A549 (cell line): ENCODE data around the gene SLC26A6.

Source experiments
- CHD4 ChIP-seq: fragments of 200-600 bp; sonication (generic); IDR thresholded peaks from 2 replicates; pipeline ENCODE4 v1.6.1; 2016; ENCODE audit warnings: antibody characterized with exemption, mild to moderate bottlenecking, borderline replicate concordance
- JUN ChIP-seq, 2 experiments: fragments of >200 bp; sonication (Bioruptor Twin); formaldehyde crosslinking; IDR thresholded peaks; 2 replicates in 1 of 2; 3 replicates in 1 of 2; pipeline ENCODE4 v1.6.1; 2016 to 2017
- NFE2L2 ChIP-seq: fragments of 150-350 bp; conservative IDR thresholded peaks from 2 replicates; pipeline ENCODE4 v1.6.1; 2014; ENCODE audit warnings: low read length
- POLR2A ChIP-seq: IDR thresholded peaks from 2 replicates; pipeline ENCODE4 v1.6.1; 2012; ENCODE audit warnings: mild to moderate bottlenecking, low read length
- RAD21 ChIP-seq, 2 experiments: fragments of >200 bp in 1 of 2; sonication (Bioruptor Twin) in 1 of 2; formaldehyde crosslinking in 1 of 2; IDR thresholded peaks in 1 of 2; conservative IDR thresholded peaks in 1 of 2; 2 replicates in 1 of 2; 3 replicates in 1 of 2; pipeline ENCODE4 v1.6.1; 2012 to 2018; ENCODE audit warnings: inconsistent platforms in 1 of 2
- RCOR1 ChIP-seq: fragments of 150-350 bp; IDR thresholded peaks from 2 replicates; pipeline ENCODE4 v1.6.1; 2014; ENCODE audit warnings: antibody characterized with exemption, low read length, low read depth
- RFX5 ChIP-seq: fragments of 450-650 bp; IDR thresholded peaks from 2 replicates; pipeline ENCODE4 v1.7.1; 2014; ENCODE audit warnings: antibody characterized with exemption, mild to moderate bottlenecking, moderate library complexity
- TF ChIP-seq, protein P1 (sequence below): IDR thresholded peaks from 2 replicates; pipeline ENCODE4 v1.6.1; 2012
- TF ChIP-seq, protein P2 (sequence below): fragments of >200 bp; sonication (Bioruptor Twin); formaldehyde crosslinking; IDR thresholded peaks from 3 replicates; pipeline ENCODE4 v1.5.1; 2016

DNA sequence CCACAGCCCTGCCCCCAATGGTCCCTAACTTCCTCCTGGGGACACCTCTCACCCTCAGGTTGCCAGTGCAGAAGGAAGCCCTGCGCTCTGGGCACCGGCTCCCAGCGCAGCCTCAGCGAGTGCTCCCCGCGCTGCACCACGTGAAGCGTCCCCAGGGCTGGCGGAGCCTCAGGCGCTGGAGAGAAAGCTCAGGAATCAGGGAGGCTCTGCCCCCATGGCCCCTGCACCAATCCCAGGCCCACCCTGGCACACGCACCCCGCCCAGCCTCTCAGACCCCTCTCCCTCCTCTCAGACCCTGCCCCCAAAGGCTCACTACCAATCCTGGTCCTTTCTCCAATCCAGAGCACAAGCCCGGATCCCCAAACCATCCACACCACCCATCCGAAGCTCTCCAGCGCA lies 47.0 kb downstream of the SLC26A6 start:
- TF ChIP-seq, protein P1, sequence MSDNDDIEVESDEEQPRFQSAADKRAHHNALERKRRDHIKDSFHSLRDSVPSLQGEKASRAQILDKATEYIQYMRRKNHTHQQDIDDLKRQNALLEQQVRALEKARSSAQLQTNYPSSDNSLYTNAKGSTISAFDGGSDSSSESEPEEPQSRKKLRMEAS: no peak
- TF ChIP-seq RAD21 (conservative IDR thresholded peaks at IDR 0.05 in 1 of 2, IDR thresholded peaks at IDR 0.05 in 1 of 2): no peak
- TF ChIP-seq POLR2A: no peak
- TF ChIP-seq, protein P2, sequence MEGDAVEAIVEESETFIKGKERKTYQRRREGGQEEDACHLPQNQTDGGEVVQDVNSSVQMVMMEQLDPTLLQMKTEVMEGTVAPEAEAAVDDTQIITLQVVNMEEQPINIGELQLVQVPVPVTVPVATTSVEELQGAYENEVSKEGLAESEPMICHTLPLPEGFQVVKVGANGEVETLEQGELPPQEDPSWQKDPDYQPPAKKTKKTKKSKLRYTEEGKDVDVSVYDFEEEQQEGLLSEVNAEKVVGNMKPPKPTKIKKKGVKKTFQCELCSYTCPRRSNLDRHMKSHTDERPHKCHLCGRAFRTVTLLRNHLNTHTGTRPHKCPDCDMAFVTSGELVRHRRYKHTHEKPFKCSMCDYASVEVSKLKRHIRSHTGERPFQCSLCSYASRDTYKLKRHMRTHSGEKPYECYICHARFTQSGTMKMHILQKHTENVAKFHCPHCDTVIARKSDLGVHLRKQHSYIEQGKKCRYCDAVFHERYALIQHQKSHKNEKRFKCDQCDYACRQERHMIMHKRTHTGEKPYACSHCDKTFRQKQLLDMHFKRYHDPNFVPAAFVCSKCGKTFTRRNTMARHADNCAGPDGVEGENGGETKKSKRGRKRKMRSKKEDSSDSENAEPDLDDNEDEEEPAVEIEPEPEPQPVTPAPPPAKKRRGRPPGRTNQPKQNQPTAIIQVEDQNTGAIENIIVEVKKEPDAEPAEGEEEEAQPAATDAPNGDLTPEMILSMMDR: no peak
- TF ChIP-seq JUN (IDR thresholded peaks at IDR 0.05): no peak
- TF ChIP-seq RFX5: no peak
- no peak for TF ChIP-seq NFE2L2
- TF ChIP-seq RCOR1: no peak
- TF ChIP-seq CHD4: no peak
